ENCODE results near the gene TIMM13. TPM values are rescaled to one million over a fixed set of nuclear protein-coding genes. Genes with fewer than 3 reads are reported as not detected.

TIMM13 gene
- polyA plus RNA-seq, 3 donors: 17.3 to 89.3 (median 72.4) TPM

DNA sequence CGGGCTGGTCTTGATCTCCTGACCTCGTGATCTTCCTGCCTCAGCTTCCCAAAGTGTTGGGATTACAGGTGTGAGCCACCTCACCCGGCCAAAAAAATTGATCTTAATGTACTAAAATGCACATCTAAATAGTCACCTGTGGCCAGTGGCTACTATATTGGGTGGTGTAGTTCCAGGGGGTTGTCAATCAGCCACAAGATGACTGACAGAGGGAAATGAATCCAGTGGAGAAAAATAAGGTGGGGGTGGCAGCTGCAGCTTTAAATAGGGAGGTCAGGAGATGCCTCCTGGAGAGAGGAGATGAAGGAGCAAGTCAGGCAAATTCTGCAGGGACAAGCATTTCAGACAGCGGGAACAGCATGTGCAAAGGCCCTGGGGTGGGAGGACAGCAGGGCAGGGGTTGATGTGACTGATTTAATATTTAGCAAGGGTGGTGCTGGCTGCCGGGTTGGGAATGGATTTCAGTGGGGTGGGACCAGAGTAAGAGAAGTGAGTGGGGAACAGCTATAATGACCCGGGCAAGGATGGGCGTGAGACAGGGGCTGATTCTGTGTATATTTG is 18.0 kb downstream of the TIMM13 start:
- Histone ChIP-seq H3K9me3 (replicated peaks in 1 of 2; ENCODE audit: control insufficient read depth in 1 of 2, insufficient read depth in 1 of 2, low read length in 2 of 2) (peaks cover 0 to 9% of the 10 kb centered on the region in 2 donors), H2AFZ (ENCODE audit: insufficient read depth, low read depth, low read length, poor library complexity, severe bottlenecking) (no peak overlapping the region), H3K36me3 (replicated peaks in 1 of 2; ENCODE audit: control insufficient read depth in 1 of 2, insufficient read depth in 2 of 2, low read length in 2 of 2) (no peaks in the 10 kb centered on the region), H3K4me1 (ENCODE audit: control insufficient read depth in 1 of 2, insufficient read depth in 2 of 2, low read length in 2 of 2) (no peaks in the 10 kb centered on the region), H4K20me1 (ENCODE audit: insufficient read depth, low read length) (no peaks in the 10 kb centered on the region), H3K27me3 (ENCODE audit: control insufficient read depth in 2 of 2, insufficient read depth in 2 of 2, low read length in 2 of 2) (no peaks in the 10 kb centered on the region), H3K9ac (ENCODE audit: insufficient read depth, low read length, poor library complexity, severe bottlenecking) (no peak overlapping the region), H3K27ac (ENCODE audit: low read depth in 1 of 2, low read length in 2 of 2) (no peak overlapping the region), H3K79me2 (ENCODE audit: insufficient read depth, low read length) (no peaks in the 10 kb centered on the region), H3K4me3 (replicated peaks in 1 of 3; ENCODE audit: low read depth in 2 of 3, low read length in 3 of 3) (no peak overlapping the region), H3K4me2 (replicated peaks; ENCODE audit: extremely low read depth, low read length, poor library complexity, severe bottlenecking) (no peak overlapping the region)
- no peaks in the 10 kb centered on the region for H3K36me3 Mint-ChIP-seq
- peaks cover 6% of the 10 kb centered on the region for H3K4me1 Mint-ChIP-seq
- DNase-seq: no peak
- peak overlapping the region in 1 of 7 donors; percentile 85 for H3K27ac Mint-ChIP-seq
- intact Hi-C loops (cut with micrococcal nuclease): no loop called here
- TF ChIP-seq, protein P1, sequence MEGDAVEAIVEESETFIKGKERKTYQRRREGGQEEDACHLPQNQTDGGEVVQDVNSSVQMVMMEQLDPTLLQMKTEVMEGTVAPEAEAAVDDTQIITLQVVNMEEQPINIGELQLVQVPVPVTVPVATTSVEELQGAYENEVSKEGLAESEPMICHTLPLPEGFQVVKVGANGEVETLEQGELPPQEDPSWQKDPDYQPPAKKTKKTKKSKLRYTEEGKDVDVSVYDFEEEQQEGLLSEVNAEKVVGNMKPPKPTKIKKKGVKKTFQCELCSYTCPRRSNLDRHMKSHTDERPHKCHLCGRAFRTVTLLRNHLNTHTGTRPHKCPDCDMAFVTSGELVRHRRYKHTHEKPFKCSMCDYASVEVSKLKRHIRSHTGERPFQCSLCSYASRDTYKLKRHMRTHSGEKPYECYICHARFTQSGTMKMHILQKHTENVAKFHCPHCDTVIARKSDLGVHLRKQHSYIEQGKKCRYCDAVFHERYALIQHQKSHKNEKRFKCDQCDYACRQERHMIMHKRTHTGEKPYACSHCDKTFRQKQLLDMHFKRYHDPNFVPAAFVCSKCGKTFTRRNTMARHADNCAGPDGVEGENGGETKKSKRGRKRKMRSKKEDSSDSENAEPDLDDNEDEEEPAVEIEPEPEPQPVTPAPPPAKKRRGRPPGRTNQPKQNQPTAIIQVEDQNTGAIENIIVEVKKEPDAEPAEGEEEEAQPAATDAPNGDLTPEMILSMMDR (IDR thresholded peaks at IDR 0.05): no peak
- H3K27me3 Mint-ChIP-seq (ENCODE audit: low read depth in 3 of 3): peaks cover 3 to 7% (median 5%) of the 10 kb centered on the region in 3 donors
- WGBS (ENCODE audit: insufficient coverage): 93% methylated on average over 4 of the region's 7 CpGs
- no peak overlapping the region for H3K4me3 Mint-ChIP-seq
- peaks cover 0 to 14% (median 6%) of the 10 kb centered on the region in 7 donors for H3K9me3 Mint-ChIP-seq

DNA sequence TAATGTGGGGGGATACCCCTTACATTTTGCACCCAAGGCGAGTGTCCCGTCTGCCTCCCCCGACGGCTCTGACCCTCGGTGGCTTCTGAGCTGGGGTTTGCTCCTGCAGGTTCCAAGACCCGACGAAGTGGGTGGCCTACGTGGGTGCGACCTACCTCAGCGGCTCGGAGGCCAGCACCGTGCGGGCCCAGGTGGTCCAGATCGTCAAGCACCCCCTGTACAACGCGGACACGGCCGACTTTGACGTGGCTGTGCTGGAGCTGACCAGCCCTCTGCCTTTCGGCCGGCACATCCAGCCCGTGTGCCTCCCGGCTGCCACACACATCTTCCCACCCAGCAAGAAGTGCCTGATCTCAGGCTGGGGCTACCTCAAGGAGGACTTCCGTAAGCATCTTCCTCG is 19.1 kb downstream of the TIMM13 start:
- no peaks in the 10 kb centered on the region for H3K79me2 ChIP-seq (ENCODE audit: insufficient read depth, low read length)
- Mint-ChIP-seq H3K9me3 (peaks cover 0 to 18% (median 10%) of the 10 kb centered on the region in 7 donors), H3K27me3 (ENCODE audit: low read depth in 3 of 3) (peaks cover 3 to 7% (median 7%) of the 10 kb centered on the region in 3 donors), H3K27ac (no peak overlapping the region), H3K4me3 (no peak overlapping the region), H3K4me1 (peaks cover 6% of the 10 kb centered on the region), H3K36me3 (no peaks in the 10 kb centered on the region)
- intact Hi-C loops (cut with micrococcal nuclease): no loop called here
- no peak overlapping the region for H3K27ac ChIP-seq (ENCODE audit: low read depth in 1 of 2, low read length in 2 of 2)
- WGBS (ENCODE audit: insufficient coverage): 96% methylated on average over 25 of the region's 25 CpGs
- no peak overlapping the region for H3K9ac ChIP-seq (ENCODE audit: insufficient read depth, low read length, poor library complexity, severe bottlenecking)
- H3K4me1 ChIP-seq (ENCODE audit: control insufficient read depth in 1 of 2, insufficient read depth in 2 of 2, low read length in 2 of 2): no peaks in the 10 kb centered on the region
- H3K36me3 ChIP-seq (replicated peaks in 1 of 2; ENCODE audit: control insufficient read depth in 1 of 2, insufficient read depth in 2 of 2, low read length in 2 of 2): no peaks in the 10 kb centered on the region
- H3K4me3 ChIP-seq (replicated peaks in 1 of 3; ENCODE audit: low read depth in 2 of 3, low read length in 3 of 3): no peak overlapping the region
- peaks cover 0 to 9% of the 10 kb centered on the region in 2 donors for H3K9me3 ChIP-seq (replicated peaks in 1 of 2; ENCODE audit: control insufficient read depth in 1 of 2, insufficient read depth in 1 of 2, low read length in 2 of 2)
- H2AFZ ChIP-seq (ENCODE audit: insufficient read depth, low read depth, low read length, poor library complexity, severe bottlenecking): no peak overlapping the region
- TF ChIP-seq, protein P1 (IDR thresholded peaks at IDR 0.05): no peak
- no peak overlapping the region for H3K4me2 ChIP-seq (replicated peaks; ENCODE audit: extremely low read depth, low read length, poor library complexity, severe bottlenecking)
- no peaks in the 10 kb centered on the region for H4K20me1 ChIP-seq (ENCODE audit: insufficient read depth, low read length)
- DNase-seq: no peak
- H3K27me3 ChIP-seq (ENCODE audit: control insufficient read depth in 2 of 2, insufficient read depth in 2 of 2, low read length in 2 of 2): no peaks in the 10 kb centered on the region

Data from CD14-positive monocyte (primary cell).